GM12865 (cell line): Measurements from ENCODE around the gene TBX5.

Source experiments
- DNase-seq: peaks from one replicate; pipeline ENCODE4 v3.0.0; 2010; ENCODE audit warnings: low read depth
- H3K4me3 ChIP-seq: 2 replicates; pipeline ENCODE4 v1.5.1; 2011; ENCODE audit warnings: mild to moderate bottlenecking, low read depth, low read length, control low read depth
- CTCF ChIP-seq: IDR thresholded peaks from 2 replicates; pipeline ENCODE4 v1.5.1; 2011; ENCODE audit warnings: low read length, control low read depth, low read depth, inconsistent platforms; ENCODE audit not compliant: insufficient read depth; ENCODE audit errors: missing control alignments

Gene TBX5

GRCh38 chr12:114408886-114409851, 3.2 kb upstream of the TBX5 start:
- no peak for TF ChIP-seq CTCF
- no peak for DNase-seq

GRCh38 chr12:114408471-114408885, 2.5 kb upstream of the TBX5 start:
- H3K4me3 ChIP-seq: no peak overlapping the region
- TF ChIP-seq CTCF: no peak
- DNase-seq: no peak

More at GRCh38 chr12:114408886-114409851, 3.2 kb upstream of the TBX5 start:
- no peak overlapping the region for H3K4me3 ChIP-seq

GRCh38 chr12:114407842-114408411, 2.0 kb upstream of the TBX5 start:
- no peak overlapping the region for H3K4me3 ChIP-seq
- TF ChIP-seq CTCF: no peak
- no peak for DNase-seq

- DNase-seq: no peak
- no peak overlapping the region for H3K4me3 ChIP-seq
- TF ChIP-seq CTCF: no peak
These were observed 1.3 kb upstream of the TBX5 start for GRCh38 chr12:114406984-114407841.

GRCh38 chr12:114406316-114406983, 506 bp upstream of the TBX5 start:
- no peak for TF ChIP-seq CTCF
- H3K4me3 ChIP-seq: no peak overlapping the region
- no peak for DNase-seq

- no peak for TF ChIP-seq CTCF
- H3K4me3 ChIP-seq: no peak overlapping the region
These were observed 922 bp downstream of the TBX5 start for GRCh38 chr12:114404926-114405518.

More at GRCh38 chr12:114404926-114405518, 922 bp downstream of the TBX5 start:
- DNase-seq: no peak
